Bronchus fibroblast of lung (primary cell): Measurements from ENCODE around the gene SETD9. TPM values are rescaled to one million over a fixed set of nuclear protein-coding genes. Genes with fewer than 3 reads are reported as not detected.

ENCODE experiments used
- total RNA-seq: library from RNA; depleted of rRNA; stranded (reverse); fragments of >200 nt; gene quantifications from 2 replicates; pipeline ENCODE4 v1.2.3, GENCODE V29; 2015

The SETD9 gene, protein sequence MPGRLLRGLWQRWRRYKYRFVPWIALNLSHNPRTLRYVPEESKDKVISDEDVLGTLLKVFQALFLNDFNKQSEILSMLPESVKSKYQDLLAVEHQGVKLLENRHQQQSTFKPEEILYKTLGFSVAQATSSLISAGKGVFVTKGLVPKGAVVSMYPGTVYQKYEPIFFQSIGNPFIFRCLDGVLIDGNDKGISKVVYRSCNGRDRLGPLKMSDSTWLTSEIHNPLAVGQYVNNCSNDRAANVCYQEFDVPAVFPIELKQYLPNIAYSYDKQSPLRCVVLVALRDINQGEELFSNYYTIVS
- total RNA-seq, result 16.1 and 19.7 TPM in 2 replicates

DNA sequence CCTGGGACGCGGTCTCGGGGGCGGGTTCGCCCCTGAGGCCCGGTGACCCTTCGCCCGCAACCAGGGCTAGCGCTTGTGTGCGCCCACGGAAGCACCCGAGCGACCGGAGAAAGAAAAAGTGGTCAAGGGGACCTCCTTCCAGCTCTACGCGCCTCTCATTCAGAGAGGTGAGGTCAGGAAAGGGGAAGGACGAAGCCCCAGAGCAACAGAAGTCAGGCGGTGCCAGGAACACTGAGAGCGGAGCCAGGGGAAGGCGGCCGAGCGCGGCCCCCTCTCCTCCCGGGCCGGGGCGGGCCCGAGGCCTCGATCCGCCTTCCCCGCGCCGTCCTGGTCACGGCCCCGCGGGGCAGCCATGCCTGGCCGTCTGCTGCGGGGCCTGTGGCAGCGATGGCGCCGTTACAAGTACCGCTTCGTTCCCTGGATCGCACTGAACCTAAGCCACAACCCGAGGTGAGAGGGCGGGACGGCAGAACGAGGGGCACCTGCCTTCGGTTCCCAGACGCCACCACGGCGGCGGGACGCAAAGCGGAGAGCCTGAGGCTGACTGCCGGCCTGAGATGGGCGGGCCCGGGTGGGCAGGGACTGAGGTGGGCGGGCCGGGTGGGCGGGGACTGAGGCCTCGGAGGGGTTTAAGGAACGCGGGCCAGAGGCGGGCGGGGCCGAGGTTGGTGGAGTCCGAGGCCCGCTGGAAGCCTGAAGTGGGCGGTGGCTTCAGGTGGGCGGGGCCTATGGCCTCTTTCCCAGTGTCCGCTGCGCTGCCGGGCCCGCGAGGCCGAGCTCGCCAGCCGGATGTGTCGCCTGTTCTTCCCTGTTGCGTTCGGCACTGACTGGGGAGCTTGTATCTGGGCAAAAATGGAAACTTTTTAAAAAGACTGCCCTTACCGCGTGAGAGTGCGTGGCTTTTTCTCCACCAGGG, at the start of gene SETD9:
TSS of gene SETD9 (plus strand) at position 303 of the 916 bp plus-strand sequence. CDS start at position 353, 50 bp downstream.

DNA sequence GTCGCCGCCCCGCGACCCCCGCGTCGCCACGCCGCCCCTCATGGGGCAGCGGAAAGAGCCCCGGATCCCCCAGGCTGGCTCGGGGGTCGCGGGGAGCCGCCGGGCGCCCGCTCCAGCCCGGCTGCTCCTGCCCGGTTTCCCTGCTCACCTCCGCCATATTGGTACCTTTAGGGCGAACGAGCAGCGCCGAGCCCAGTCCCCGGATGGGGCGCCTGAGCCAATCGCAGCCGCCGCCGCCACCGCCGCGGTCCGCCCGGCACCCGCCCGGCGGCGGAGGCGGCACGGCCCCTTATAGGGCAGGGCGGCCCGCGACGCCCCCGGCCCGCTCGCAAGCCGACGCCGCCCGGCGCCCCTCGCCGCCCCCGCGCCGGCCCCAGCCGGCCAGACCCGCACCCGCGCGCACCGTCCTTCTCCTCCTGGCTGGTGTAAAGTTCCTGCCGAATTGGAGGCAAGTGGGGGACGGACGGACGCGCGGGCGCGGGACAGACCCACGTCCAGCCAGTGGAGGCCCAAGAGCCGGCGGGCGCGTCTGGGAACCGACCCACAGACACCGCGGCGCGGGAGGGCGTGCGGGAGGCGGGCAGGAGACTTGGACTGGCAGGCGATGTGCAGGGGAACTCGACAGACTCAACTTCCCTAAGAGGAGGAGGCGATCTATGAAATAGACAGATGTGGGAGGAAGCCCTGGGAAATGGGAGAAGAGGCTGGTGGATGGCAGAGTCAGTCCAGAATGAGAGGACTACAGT, 42.7 kb downstream of the SETD9 start, which contains the start of gene MIER3:
TSS of gene MIER3 (minus strand) at position 178 of the 746 bp plus-strand sequence. CDS start at position 157, 21 bp downstream.

Other genes with a start within 250 kb of the SETD9 start
- 4.3 and 5.2 TPM in 2 replicates for gene MAP3K1, start 94.0 kb upstream of the SETD9 start, total RNA-seq
- 6.1 and 7.4 TPM in 2 replicates for gene MIER3, start 42.5 kb downstream of the SETD9 start, total RNA-seq